DND-41 (cell line): ENCODE results near the gene MUC6.

Experiments used
- ATAC-seq: fragments of 200-7000 bp; cut with Tn5 transposase; 3 replicates; pipeline ENCODE4 v1.9.1; 2021; ENCODE audit warnings: low read depth; ENCODE audit not compliant: insufficient read depth
- DNase-seq: peaks from one replicate; pipeline ENCODE4 v3.0.0-alpha.2; 2020
- H2AFZ ChIP-seq: 2 replicates; pipeline ENCODE4 v1.6.0; 2012; ENCODE audit warnings: low read depth, low read length
- H3K27ac ChIP-seq: 2 replicates; pipeline ENCODE4 v1.5.1; 2012; ENCODE audit warnings: low read length, inconsistent platforms
- H3K27me3 ChIP-seq: fragments of 200-600 bp; sonication (generic); 2 replicates; pipeline ENCODE4 v1.6.0; 2012; ENCODE audit warnings: low read length, mild to moderate bottlenecking, inconsistent platforms; ENCODE audit not compliant: insufficient read depth, poor library complexity
- H3K36me3 ChIP-seq: 2 replicates; pipeline ENCODE4 v1.5.1; 2012; ENCODE audit warnings: low read length, inconsistent platforms; ENCODE audit not compliant: insufficient read depth
- H3K4me1 ChIP-seq: 2 replicates; pipeline ENCODE4 v1.5.1; 2012; ENCODE audit warnings: mild to moderate bottlenecking, low read length; ENCODE audit not compliant: insufficient read depth
- H3K4me2 ChIP-seq: 2 replicates; pipeline ENCODE4 v1.6.0; 2012; ENCODE audit warnings: mild to moderate bottlenecking, moderate library complexity, low read length, inconsistent platforms; ENCODE audit not compliant: insufficient read depth
- H3K4me3 ChIP-seq, 2 experiments: fragments of 200-600 bp in 1 of 2; shearing (Covaris generic) in 1 of 2; 2 replicates each; pipeline ENCODE4 v1.5.1; 2012 to 2016; ENCODE audit warnings: inconsistent platforms in 2 of 2, low read length in 2 of 2, mild to moderate bottlenecking in 2 of 2, low read depth in 1 of 2, moderate library complexity in 1 of 2
- H3K79me2 ChIP-seq: 2 replicates; pipeline ENCODE4 v1.6.0; 2012; ENCODE audit warnings: low read length, inconsistent platforms; ENCODE audit not compliant: insufficient read depth
- H3K9ac ChIP-seq: 2 replicates; pipeline ENCODE4 v1.6.0; 2012; ENCODE audit warnings: low read depth, mild to moderate bottlenecking, inconsistent platforms, low read length, moderate library complexity
- H3K9me3 ChIP-seq: 2 replicates; pipeline ENCODE4 v1.5.1; 2012; ENCODE audit warnings: low read length, moderate library complexity, mild to moderate bottlenecking, inconsistent platforms; ENCODE audit not compliant: insufficient read depth, severe bottlenecking
- H4K20me1 ChIP-seq: 2 replicates; pipeline ENCODE4 v1.6.0; 2012; ENCODE audit warnings: low read length; ENCODE audit not compliant: insufficient read depth
- CTCF ChIP-seq: IDR thresholded peaks from 2 replicates; pipeline ENCODE4 v1.5.1; 2012; ENCODE audit warnings: borderline replicate concordance, low read length, moderate library complexity, mild to moderate bottlenecking; ENCODE audit not compliant: poor library complexity, severe bottlenecking; ENCODE audit errors: extremely low read depth
- EZH2 ChIP-seq: IDR thresholded peaks from 3 replicates; pipeline ENCODE4 v1.6.1; 2012; ENCODE audit warnings: borderline replicate concordance, low read depth, mild to moderate bottlenecking, moderate library complexity, low read length, inconsistent platforms; ENCODE audit not compliant: severe bottlenecking

MUC6 gene

GRCh38 chr11:1078191-1078601, 41.7 kb upstream of the MUC6 start:
- no peak overlapping the region for H3K9ac ChIP-seq
- no peak for TF ChIP-seq CTCF
- no peak for TF ChIP-seq EZH2
- H3K36me3 ChIP-seq, result no peaks in the 10 kb centered on the region
- DNase-seq, result no peak
- H4K20me1 ChIP-seq, result no peaks in the 10 kb centered on the region
- H3K4me2 ChIP-seq, result no peak overlapping the region
- H3K79me2 ChIP-seq, result no peaks in the 10 kb centered on the region
- no peaks in the 10 kb centered on the region for H3K4me1 ChIP-seq
- H3K9me3 ChIP-seq, result no peaks in the 10 kb centered on the region
- H3K4me3 ChIP-seq, result no peak overlapping the region
- no peak overlapping the region for H3K27ac ChIP-seq
- H3K27me3 ChIP-seq, result no peaks in the 10 kb centered on the region
- no peak overlapping the region for H2AFZ ChIP-seq
- ATAC-seq, result no peak

GRCh38 chr11:1077417-1078119, 41.0 kb upstream of the MUC6 start:
- DNase-seq (no peak), ATAC-seq (no peak)
- Histone ChIP-seq H3K27ac (no peak overlapping the region), H3K4me1 (no peaks in the 10 kb centered on the region), H3K4me3 (no peak overlapping the region), H3K9me3 (no peaks in the 10 kb centered on the region), H3K9ac (no peak overlapping the region), H3K79me2 (no peaks in the 10 kb centered on the region), H3K4me2 (no peak overlapping the region), H3K36me3 (no peaks in the 10 kb centered on the region), H2AFZ (no peak overlapping the region), H4K20me1 (no peaks in the 10 kb centered on the region), H3K27me3 (no peaks in the 10 kb centered on the region)
- TF ChIP-seq EZH2 (no peak), CTCF (no peak)

- H2AFZ ChIP-seq, result no peak overlapping the region
- H3K4me1 ChIP-seq, result no peaks in the 10 kb centered on the region
- no peak overlapping the region for H3K4me3 ChIP-seq
- no peak overlapping the region for H3K4me2 ChIP-seq
- ATAC-seq (no peak), DNase-seq (no peak)
- H4K20me1 ChIP-seq, result no peaks in the 10 kb centered on the region
- H3K27me3 ChIP-seq, result no peaks in the 10 kb centered on the region
- no peak overlapping the region for H3K27ac ChIP-seq
- H3K9me3 ChIP-seq, result no peaks in the 10 kb centered on the region
- no peaks in the 10 kb centered on the region for H3K79me2 ChIP-seq
- no peak overlapping the region for H3K9ac ChIP-seq
- no peak for TF ChIP-seq CTCF
- no peak for TF ChIP-seq EZH2
- H3K36me3 ChIP-seq, result no peaks in the 10 kb centered on the region
Observed at GRCh38 chr11:1077033-1077416, 40.5 kb upstream of the MUC6 start.
